ENCODE data around the gene XRN1. TPM values are rescaled to one million over a fixed set of nuclear protein-coding genes. Genes with fewer than 3 reads are reported as not detected.

XRN1 gene
- total RNA-seq, 3 donors from 2014 or later (not counting 1 experiment from before 2014, with no cell fraction given) = 116 to 141 (median 128) TPM

- Histone ChIP-seq H3K9me3 (ENCODE audit: control insufficient read depth, insufficient read depth, low read length) (no peaks in the 10 kb centered on the region), H3K36me3 (ENCODE audit: control insufficient read depth, insufficient read depth, low read length) (no peaks in the 10 kb centered on the region), H3K27ac (ENCODE audit: low read length) (no peak overlapping the region), H3K4me3 (ENCODE audit: low read length) (no peak overlapping the region), H3K27me3 (ENCODE audit: control insufficient read depth, insufficient read depth, low read length) (no peaks in the 10 kb centered on the region), H3K4me1 (ENCODE audit: control insufficient read depth, insufficient read depth, low read length) (peaks cover 38% of the 10 kb centered on the region)
- Mint-ChIP-seq H3K27ac (peak overlapping the region; percentile 1 to 39), H3K4me3 (peak overlapping the region; percentile 56), H3K36me3 (no peaks in the 10 kb centered on the region), H3K4me1 (peaks cover 48 to 49% of the 10 kb centered on the region in 2 donors), H3K9me3 (peaks cover 0 to 2% of the 10 kb centered on the region in 2 donors), H3K27me3 (ENCODE audit: low read depth in 2 of 2) (no peaks in the 10 kb centered on the region)
- WGBS (ENCODE audit: insufficient coverage) = 0% methylated on average over 4 of the region's 5 CpGs
- intact Hi-C loops (cut with micrococcal nuclease) = loop anchor here (1.0 to 10.0 kb wide), 5 partner anchors 100 to 775 kb away; no protein-coding TSS in a partner anchor
- ATAC-seq = peak; percentile 77 to 91 (median 87)
- DNase-seq = peak in 1 of 2 donors; percentile 82
- TF ChIP-seq, protein P1, sequence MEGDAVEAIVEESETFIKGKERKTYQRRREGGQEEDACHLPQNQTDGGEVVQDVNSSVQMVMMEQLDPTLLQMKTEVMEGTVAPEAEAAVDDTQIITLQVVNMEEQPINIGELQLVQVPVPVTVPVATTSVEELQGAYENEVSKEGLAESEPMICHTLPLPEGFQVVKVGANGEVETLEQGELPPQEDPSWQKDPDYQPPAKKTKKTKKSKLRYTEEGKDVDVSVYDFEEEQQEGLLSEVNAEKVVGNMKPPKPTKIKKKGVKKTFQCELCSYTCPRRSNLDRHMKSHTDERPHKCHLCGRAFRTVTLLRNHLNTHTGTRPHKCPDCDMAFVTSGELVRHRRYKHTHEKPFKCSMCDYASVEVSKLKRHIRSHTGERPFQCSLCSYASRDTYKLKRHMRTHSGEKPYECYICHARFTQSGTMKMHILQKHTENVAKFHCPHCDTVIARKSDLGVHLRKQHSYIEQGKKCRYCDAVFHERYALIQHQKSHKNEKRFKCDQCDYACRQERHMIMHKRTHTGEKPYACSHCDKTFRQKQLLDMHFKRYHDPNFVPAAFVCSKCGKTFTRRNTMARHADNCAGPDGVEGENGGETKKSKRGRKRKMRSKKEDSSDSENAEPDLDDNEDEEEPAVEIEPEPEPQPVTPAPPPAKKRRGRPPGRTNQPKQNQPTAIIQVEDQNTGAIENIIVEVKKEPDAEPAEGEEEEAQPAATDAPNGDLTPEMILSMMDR (IDR thresholded peaks at IDR 0.05) = peak; percentile 75
Observed at GRCh38 chr3:142279965-142280590, 167.8 kb downstream of the XRN1 start.

DNA sequence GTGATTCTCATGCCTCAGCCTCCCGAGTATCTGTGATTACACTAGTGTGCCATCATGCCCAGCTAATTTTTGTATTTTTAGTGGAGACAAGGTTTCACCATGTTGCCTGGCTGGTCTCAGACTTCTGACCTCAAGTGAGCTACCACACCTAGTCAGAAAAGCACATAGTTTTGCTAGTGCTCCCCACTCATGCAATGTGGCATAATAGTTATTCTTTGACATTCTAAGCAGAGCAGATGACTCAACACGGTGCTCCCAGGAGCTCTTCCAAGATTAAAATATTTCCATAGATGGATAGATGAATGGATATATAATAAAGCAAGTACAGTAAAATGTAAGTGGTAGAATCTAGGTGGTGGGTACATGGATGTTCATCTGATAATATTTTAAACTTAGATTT, 169.4 kb downstream of the XRN1 start:
- DNase-seq = no peak
- H3K4me1 ChIP-seq (ENCODE audit: control insufficient read depth, insufficient read depth, low read length) = peaks cover 41% of the 10 kb centered on the region
- H3K4me3 ChIP-seq (ENCODE audit: low read length) = no peak overlapping the region
- 93% methylated on average over 2 of the region's 2 CpGs for WGBS (ENCODE audit: insufficient coverage)
- H3K9me3 ChIP-seq (ENCODE audit: control insufficient read depth, insufficient read depth, low read length) = no peaks in the 10 kb centered on the region
- peaks cover 8% of the 10 kb centered on the region for H3K36me3 Mint-ChIP-seq
- ATAC-seq = no peak
- peak overlapping the region; percentile 66 to 75 for H3K27ac Mint-ChIP-seq
- H3K36me3 ChIP-seq (ENCODE audit: control insufficient read depth, insufficient read depth, low read length) = no peaks in the 10 kb centered on the region
- no peaks in the 10 kb centered on the region for H3K27me3 ChIP-seq (ENCODE audit: control insufficient read depth, insufficient read depth, low read length)
- peaks cover 2% of the 10 kb centered on the region in 2 donors for H3K9me3 Mint-ChIP-seq
- H3K27me3 Mint-ChIP-seq (ENCODE audit: low read depth in 2 of 2) = no peaks in the 10 kb centered on the region
- TF ChIP-seq, protein P1 (IDR thresholded peaks at IDR 0.05) = no peak
- intact Hi-C loops (cut with micrococcal nuclease) = loop anchor here (10.0 kb wide), 1 partner anchor 774 kb away; no protein-coding TSS in a partner anchor
- H3K27ac ChIP-seq (ENCODE audit: low read length) = no peak overlapping the region
- H3K4me1 Mint-ChIP-seq = peaks cover 61 to 64% of the 10 kb centered on the region in 2 donors
- peak overlapping the region; percentile 39 for H3K4me3 Mint-ChIP-seq

- peaks cover 14% of the 10 kb centered on the region for H3K36me3 Mint-ChIP-seq
- peaks cover 75 to 79% of the 10 kb centered on the region in 2 donors for H3K4me1 Mint-ChIP-seq
- intact Hi-C loops (cut with micrococcal nuclease) = loop anchor here (10.0 kb wide), 1 partner anchor 772 kb away; no protein-coding TSS in a partner anchor
- no peaks in the 10 kb centered on the region for H3K36me3 ChIP-seq (ENCODE audit: control insufficient read depth, insufficient read depth, low read length)
- peaks cover 48% of the 10 kb centered on the region for H3K4me1 ChIP-seq (ENCODE audit: control insufficient read depth, insufficient read depth, low read length)
- 79% methylated on average over 2 of the region's 2 CpGs for WGBS (ENCODE audit: insufficient coverage)
- H3K9me3 Mint-ChIP-seq = peaks cover 2 to 6% of the 10 kb centered on the region in 2 donors
- no peak overlapping the region for H3K4me3 ChIP-seq (ENCODE audit: low read length)
- no peaks in the 10 kb centered on the region for H3K9me3 ChIP-seq (ENCODE audit: control insufficient read depth, insufficient read depth, low read length)
- peak overlapping the region; percentile 47 for H3K4me3 Mint-ChIP-seq
- H3K27ac ChIP-seq (ENCODE audit: low read length) = peak overlapping the region; percentile 36
- no peaks in the 10 kb centered on the region for H3K27me3 ChIP-seq (ENCODE audit: control insufficient read depth, insufficient read depth, low read length)
- TF ChIP-seq, protein P1 (IDR thresholded peaks at IDR 0.05) = no peak
- H3K27me3 Mint-ChIP-seq (ENCODE audit: low read depth in 2 of 2) = no peaks in the 10 kb centered on the region
- ATAC-seq (no peak), DNase-seq (no peak)
- H3K27ac Mint-ChIP-seq = peak overlapping the region; percentile 83 to 88
Observed at GRCh38 chr3:142276781-142277180, 171.1 kb downstream of the XRN1 start.
